Pancreas (tissue), 10 donors: ENCODE results near the gene PIK3CG. TPM values are rescaled to one million over a fixed set of nuclear protein-coding genes. Genes with fewer than 3 reads are reported as not detected.

Experiments used
- ATAC-seq, 4 donors: fragments of 200-7000 bp; cut with Tn5 transposase; one replicate each; pipeline versions ENCODE4 v1.8.0 to v1.9.1; 2020; ENCODE audit warnings: mild to moderate bottlenecking in 4 of 4, moderate library complexity in 4 of 4
- DNase-seq, 6 donors: peaks; one replicate each; pipeline ENCODE4 v3.0.0-alpha.2; 2020
- FAIRE-seq: peaks from 2 replicates; lab custom pipeline; 2012; peaks lifted over from hg19 to GRCh38; lab: Jason Lieb, UNC
- H3K27ac ChIP-seq, 4 donors: fragments of 200-600 bp; sonication (generic); 1 replicate in 3 of 4; 2 replicates in 1 of 4; pipeline versions ENCODE4 v1.5.0 to v1.8.0; 2020
- H3K27me3 ChIP-seq, 4 donors: fragments of 200-600 bp; one replicate each; pipeline ENCODE4 v1.8.0; 2021
- H3K36me3 ChIP-seq, 3 donors: fragments of 200-600 bp; sonication (generic) in 1 of 3; one replicate each; pipeline versions ENCODE4 v1.5.0 to v1.8.0; 2020 to 2021
- H3K4me1 ChIP-seq, 3 donors: fragments of 200-600 bp; one replicate each; pipeline ENCODE4 v1.8.0; 2021
- H3K4me3 ChIP-seq, 4 donors: fragments of 200-600 bp; sonication (generic) in 2 of 4; one replicate each; pipeline versions ENCODE4 v1.5.0 to v1.8.0; 2020 to 2021
- H3K9me3 ChIP-seq, 4 donors: fragments of 200-600 bp; one replicate each; pipeline ENCODE4 v1.8.0; 2021
- CTCF ChIP-seq, 4 donors: fragments of 200-600 bp; sonication (generic) in 3 of 4; IDR thresholded peaks; one replicate each; pipeline versions ENCODE4 v1.5.0 to v1.8.0; 2021; ENCODE audit warnings: antibody characterized with exemption in 4 of 4
- whole genome bisulfite sequencing, 2 donors: extraction: QIAGEN DNeasy Blood & Tissue Kit; methylation state at CpG; one replicate each; pipeline ENCODE4 v1.1.7; 2013; 5-methylcytosine and 5-hydroxymethylcytosine counted together
- intact Hi-C, 3 donors: fragments of 100-400 bp; cut with DNase I; formaldehyde crosslinking; loops; one replicate each; pipeline versions ENCODE4 v1.11.1 to v1.14.2; 2022
- polyA plus RNA-seq, 2 donors: library from polyadenylated mRNA; stranded (reverse); fragments of 200-250 nt; gene quantifications; one replicate each; pipeline ENCODE4 v1.2.3, GENCODE V29; 2013
- total RNA-seq, 6 donors: library from RNA; stranded (reverse); fragmentation: NEBNext Ultra II Directional in 4 of 6; extraction: Animal tissue kit (Norgen Biotek cat#: 25700) in 4 of 6; gene quantifications; one replicate each; pipeline versions ENCODE4 v1.2.1 to v1.2.4, GENCODE V29; 2021 to 2023
- donor health status: healthy with polysubstance abuse.
- donor health status: DM: no; HTN: no; CAD: no; lungs with moderate emphysema.
- donor health status: DM: no; HTN: no; CAD: no.
- donor health status: control.
- donor health status: control.
- donor health status: Bipolar disorder and iron deficiency.
- donor health status: DM: yes; HTN: yes; CAD: no.
- donor health status: DM: no; HTN: no; CAD: no.
- donor health status: DM: no; HTN: no; CAD: no.
- donor health status: DM: yes; HTN: yes; CAD: no.

The PIK3CG gene
- total and polyA plus RNA-seq, 8 donors = 0.09 to 5.3 (median 0.55) TPM

DNA sequence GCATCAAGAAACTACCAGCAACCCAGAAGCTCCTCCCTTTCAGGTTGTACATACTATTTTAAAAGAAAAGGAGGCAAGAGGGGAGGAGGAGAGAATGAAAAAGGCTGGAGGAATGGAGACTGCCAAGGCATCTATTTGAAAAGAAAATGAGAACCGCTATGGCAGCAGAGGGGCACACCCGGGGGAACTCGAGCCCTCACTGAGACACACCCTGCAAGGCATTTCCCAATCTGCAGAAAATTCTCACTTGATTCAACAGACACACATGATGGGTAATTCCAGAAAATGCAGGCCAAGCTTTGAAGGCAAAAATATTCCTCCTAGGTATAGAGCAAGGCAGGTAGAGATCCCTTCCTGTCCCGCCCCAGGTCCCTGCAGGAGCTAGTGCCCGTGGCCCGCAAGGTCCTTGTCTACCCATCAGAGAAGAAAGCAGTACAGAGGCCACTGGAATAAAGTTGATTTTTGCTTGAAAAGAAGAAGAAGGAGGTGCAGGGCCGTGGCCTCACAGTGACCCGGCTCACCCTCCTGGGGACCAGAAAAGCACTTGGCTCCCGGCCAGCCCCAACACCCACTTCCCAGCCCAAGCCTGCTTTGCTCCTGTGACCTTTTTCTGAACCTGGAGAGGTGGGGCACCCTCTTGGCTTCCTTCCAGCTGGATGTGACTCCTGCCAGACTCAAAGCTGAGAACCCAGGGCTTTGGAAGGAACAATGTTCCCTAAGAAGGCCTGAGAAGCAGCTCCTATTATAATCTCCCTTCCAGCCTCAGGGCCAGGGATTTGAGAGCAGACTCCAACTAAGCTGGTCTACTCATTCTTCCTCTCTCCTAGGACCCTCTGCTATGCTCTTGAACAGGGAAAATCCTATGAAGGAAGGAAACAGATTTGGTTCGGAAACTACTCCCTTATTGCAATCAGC is 6.2 kb upstream of the PIK3CG start:
- Histone ChIP-seq H3K36me3 (no peaks in the 10 kb centered on the region), H3K27ac (no peak overlapping the region), H3K27me3 (no peaks in the 10 kb centered on the region), H3K4me3 (no peak overlapping the region), H3K9me3 (no peaks in the 10 kb centered on the region), H3K4me1 (no peaks in the 10 kb centered on the region)
- TF ChIP-seq CTCF (IDR thresholded peaks at IDR 0.05) = no peak
- intact Hi-C loops = no loop called here
- WGBS, 2 donors = 67 to 75% methylated on average over 10 of the region's 10 CpGs
- DNase-seq (peak in 5 of 6 donors; percentile 18 to 62 (median 39)), FAIRE-seq (no peak), ATAC-seq (no peak)

- Histone ChIP-seq H3K4me1 (no peaks in the 10 kb centered on the region), H3K4me3 (no peak overlapping the region), H3K9me3 (no peaks in the 10 kb centered on the region), H3K36me3 (no peaks in the 10 kb centered on the region), H3K27ac (no peak overlapping the region), H3K27me3 (no peaks in the 10 kb centered on the region)
- 65 to 73% methylated on average over 8 of the region's 8 CpGs for WGBS, 2 donors
- ATAC-seq (no peak), DNase-seq (no peak), FAIRE-seq (no peak)
- intact Hi-C loops = no loop called here
- no peak for TF ChIP-seq CTCF (IDR thresholded peaks at IDR 0.05)
Measured at GRCh38 chr7:106862317-106863089, 2.6 kb upstream of the PIK3CG start.

- H3K36me3 ChIP-seq = no peaks in the 10 kb centered on the region
- H3K4me1 ChIP-seq = no peaks in the 10 kb centered on the region
- no peak overlapping the region for H3K27ac ChIP-seq
- WGBS, 2 donors = 57 to 65% methylated on average over 3 of the region's 3 CpGs
- no peaks in the 10 kb centered on the region for H3K9me3 ChIP-seq
- ATAC-seq (no peak), FAIRE-seq (no peak), DNase-seq (no peak)
- H3K4me3 ChIP-seq = no peak overlapping the region
- intact Hi-C loops = no loop called here
- TF ChIP-seq CTCF (IDR thresholded peaks at IDR 0.05) = no peak
- H3K27me3 ChIP-seq = no peaks in the 10 kb centered on the region
Measured at GRCh38 chr7:106863274-106863997, 1.6 kb upstream of the PIK3CG start.

DNA sequence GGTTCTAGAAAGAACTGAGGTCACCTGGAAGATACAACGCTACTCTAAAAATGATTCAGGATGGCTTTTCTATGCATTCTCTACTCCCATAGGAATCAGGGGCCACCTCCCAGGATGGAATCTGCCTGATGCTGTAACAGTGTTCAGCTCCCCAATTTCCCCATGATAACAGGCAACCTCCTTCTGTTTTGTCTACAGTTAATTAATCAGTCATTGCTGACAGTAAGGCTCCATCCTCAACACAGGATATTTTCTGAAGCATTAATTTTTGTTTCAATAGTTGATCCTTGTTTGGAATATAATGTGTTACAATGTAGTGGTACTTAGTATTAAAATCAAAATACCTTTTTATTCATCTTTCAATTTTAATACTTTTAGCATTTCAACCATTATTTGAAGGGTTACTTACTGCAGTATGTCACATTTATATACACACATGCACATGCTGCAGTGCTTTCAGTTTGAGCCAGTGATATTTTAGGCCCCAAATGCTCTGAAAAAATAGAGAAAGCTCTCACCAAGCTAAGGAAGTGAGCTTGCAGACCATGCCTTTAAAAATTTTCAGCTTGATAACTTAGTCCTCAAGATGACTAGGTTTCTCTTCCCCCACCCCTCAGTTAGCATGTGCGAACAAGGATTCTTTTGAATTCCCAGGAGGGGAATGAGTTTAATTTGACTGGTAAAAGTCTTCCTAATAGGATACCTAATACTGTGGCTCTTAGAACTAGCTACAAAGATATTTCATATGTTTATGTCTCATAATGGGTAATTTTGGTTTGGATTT is 592 bp upstream of the PIK3CG start:
- no peaks in the 10 kb centered on the region for H3K9me3 ChIP-seq
- H3K36me3 ChIP-seq = no peaks in the 10 kb centered on the region
- FAIRE-seq = no peak
- 81 to 87% methylated on average over 2 of the region's 2 CpGs for WGBS, 2 donors
- no peak overlapping the region for H3K4me3 ChIP-seq
- H3K27ac ChIP-seq = peak overlapping the region in 1 of 4 donors; percentile 1
- no peaks in the 10 kb centered on the region for H3K4me1 ChIP-seq
- TF ChIP-seq CTCF (IDR thresholded peaks at IDR 0.05) = no peak
- H3K27me3 ChIP-seq = no peaks in the 10 kb centered on the region
- no peak for ATAC-seq
- intact Hi-C loops = no loop called here
- no peak for DNase-seq
